ENCODE measurements around the gene GPC6. TPM values are rescaled to one million over a fixed set of nuclear protein-coding genes. Genes with fewer than 3 reads are reported as not detected.

The GPC6 gene
- total RNA-seq, 3 donors from 2014 or later (not counting 1 experiment from before 2014, with no cell fraction given) = not detected

GRCh38 chr13:93624311-93624777 lies 397.7 kb downstream of the GPC6 start:
- Histone ChIP-seq H3K36me3 (ENCODE audit: control insufficient read depth, insufficient read depth, low read length) (no peaks in the 10 kb centered on the region), H3K27me3 (ENCODE audit: control insufficient read depth, insufficient read depth, low read length) (no peaks in the 10 kb centered on the region), H3K4me3 (ENCODE audit: low read length) (no peak overlapping the region), H3K4me1 (ENCODE audit: control insufficient read depth, insufficient read depth, low read length) (no peaks in the 10 kb centered on the region), H3K9me3 (ENCODE audit: control insufficient read depth, insufficient read depth, low read length) (no peaks in the 10 kb centered on the region), H3K27ac (ENCODE audit: low read length) (no peak overlapping the region)
- Mint-ChIP-seq H3K36me3 (no peaks in the 10 kb centered on the region), H3K27ac (no peak overlapping the region), H3K4me1 (no peaks in the 10 kb centered on the region), H3K4me3 (no peak overlapping the region), H3K9me3 (peaks cover 0 to 6% of the 10 kb centered on the region in 2 donors), H3K27me3 (ENCODE audit: low read depth in 2 of 2) (no peaks in the 10 kb centered on the region)
- intact Hi-C loops (cut with micrococcal nuclease) = no loop called here
- DNase-seq = no peak
- 8% methylated on average over 2 of the region's 2 CpGs for WGBS (ENCODE audit: insufficient coverage)
- no peak for TF ChIP-seq CTCF (IDR thresholded peaks at IDR 0.05)
- ATAC-seq = no peak

GRCh38 chr13:93625536-93625935 lies 398.9 kb downstream of the GPC6 start:
- no peak for TF ChIP-seq CTCF (IDR thresholded peaks at IDR 0.05)
- Mint-ChIP-seq H3K36me3 (no peaks in the 10 kb centered on the region), H3K27me3 (ENCODE audit: low read depth in 2 of 2) (no peaks in the 10 kb centered on the region), H3K4me3 (no peak overlapping the region), H3K27ac (no peak overlapping the region), H3K9me3 (peaks cover 0 to 6% of the 10 kb centered on the region in 2 donors), H3K4me1 (no peaks in the 10 kb centered on the region)
- no peak overlapping the region for H3K4me3 ChIP-seq (ENCODE audit: low read length)
- ATAC-seq = no peak
- no peak overlapping the region for H3K27ac ChIP-seq (ENCODE audit: low read length)
- intact Hi-C loops (cut with micrococcal nuclease) = no loop called here
- no peak for DNase-seq
- no peaks in the 10 kb centered on the region for H3K4me1 ChIP-seq (ENCODE audit: control insufficient read depth, insufficient read depth, low read length)
- WGBS (ENCODE audit: insufficient coverage) = 100% methylated on average over 1 of the region's 1 CpG
- no peaks in the 10 kb centered on the region for H3K9me3 ChIP-seq (ENCODE audit: control insufficient read depth, insufficient read depth, low read length)
- no peaks in the 10 kb centered on the region for H3K36me3 ChIP-seq (ENCODE audit: control insufficient read depth, insufficient read depth, low read length)
- H3K27me3 ChIP-seq (ENCODE audit: control insufficient read depth, insufficient read depth, low read length) = no peaks in the 10 kb centered on the region

GRCh38 chr13:93628136-93628797 lies 401.7 kb downstream of the GPC6 start:
- Histone ChIP-seq H3K4me3 (ENCODE audit: low read length) (no peak overlapping the region), H3K9me3 (ENCODE audit: control insufficient read depth, insufficient read depth, low read length) (no peaks in the 10 kb centered on the region), H3K27ac (ENCODE audit: low read length) (no peak overlapping the region), H3K36me3 (ENCODE audit: control insufficient read depth, insufficient read depth, low read length) (no peaks in the 10 kb centered on the region), H3K4me1 (ENCODE audit: control insufficient read depth, insufficient read depth, low read length) (no peaks in the 10 kb centered on the region), H3K27me3 (ENCODE audit: control insufficient read depth, insufficient read depth, low read length) (no peaks in the 10 kb centered on the region)
- intact Hi-C loops (cut with micrococcal nuclease) = no loop called here
- no peaks in the 10 kb centered on the region for H3K27me3 Mint-ChIP-seq (ENCODE audit: low read depth in 2 of 2)
- no peak overlapping the region for H3K4me3 Mint-ChIP-seq
- ATAC-seq (no peak), DNase-seq (no peak)
- no peak for TF ChIP-seq CTCF (IDR thresholded peaks at IDR 0.05)
- H3K36me3 Mint-ChIP-seq = no peaks in the 10 kb centered on the region
- H3K27ac Mint-ChIP-seq = no peak overlapping the region
- peaks cover 0 to 2% of the 10 kb centered on the region in 2 donors for H3K9me3 Mint-ChIP-seq
- 70% methylated on average over 1 of the region's 2 CpGs for WGBS (ENCODE audit: insufficient coverage)
- no peaks in the 10 kb centered on the region for H3K4me1 Mint-ChIP-seq

GRCh38 chr13:93635616-93636032 lies 409.0 kb downstream of the GPC6 start:
- no peak for TF ChIP-seq CTCF (IDR thresholded peaks at IDR 0.05)
- Mint-ChIP-seq H3K4me1 (no peaks in the 10 kb centered on the region), H3K4me3 (no peak overlapping the region), H3K27ac (no peak overlapping the region), H3K9me3 (peaks cover 2 to 3% of the 10 kb centered on the region in 2 donors), H3K36me3 (no peaks in the 10 kb centered on the region), H3K27me3 (ENCODE audit: low read depth in 2 of 2) (no peaks in the 10 kb centered on the region)
- H3K27me3 ChIP-seq (ENCODE audit: control insufficient read depth, insufficient read depth, low read length) = no peaks in the 10 kb centered on the region
- H3K9me3 ChIP-seq (ENCODE audit: control insufficient read depth, insufficient read depth, low read length) = no peaks in the 10 kb centered on the region
- intact Hi-C loops (cut with micrococcal nuclease) = no loop called here
- H3K27ac ChIP-seq (ENCODE audit: low read length) = no peak overlapping the region
- 56% methylated on average over 3 of the region's 4 CpGs for WGBS (ENCODE audit: insufficient coverage)
- no peaks in the 10 kb centered on the region for H3K4me1 ChIP-seq (ENCODE audit: control insufficient read depth, insufficient read depth, low read length)
- ATAC-seq (no peak), DNase-seq (no peak)
- H3K4me3 ChIP-seq (ENCODE audit: low read length) = no peak overlapping the region
- H3K36me3 ChIP-seq (ENCODE audit: control insufficient read depth, insufficient read depth, low read length) = no peaks in the 10 kb centered on the region

Data from natural killer cell (primary cell).